Measurements from ENCODE around the gene ACSL3.

Gene ACSL3

GRCh38 chr2:222884805-222885424 lies 24.1 kb downstream of the ACSL3 start:
- peaks cover 12% of the 10 kb centered on the region for H3K36me3 Mint-ChIP-seq
- no peak overlapping the region for H3K27ac Mint-ChIP-seq
- no peaks in the 10 kb centered on the region for H3K9me3 Mint-ChIP-seq
- peaks cover 27% of the 10 kb centered on the region for H3K4me1 Mint-ChIP-seq
- no peaks in the 10 kb centered on the region for H3K27me3 Mint-ChIP-seq
- no peak overlapping the region for H3K4me3 Mint-ChIP-seq
- no peak for ATAC-seq

GRCh38 chr2:222887124-222887523 lies 26.3 kb downstream of the ACSL3 start:
- no peak overlapping the region for H3K27ac Mint-ChIP-seq
- H3K36me3 Mint-ChIP-seq: peaks cover 12% of the 10 kb centered on the region
- no peak overlapping the region for H3K4me3 Mint-ChIP-seq
- no peak for ATAC-seq
- no peaks in the 10 kb centered on the region for H3K27me3 Mint-ChIP-seq
- no peaks in the 10 kb centered on the region for H3K9me3 Mint-ChIP-seq
- peaks cover 33% of the 10 kb centered on the region for H3K4me1 Mint-ChIP-seq

GRCh38 chr2:222888716-222889115 lies 27.9 kb downstream of the ACSL3 start:
- H3K36me3 Mint-ChIP-seq: peaks cover 21% of the 10 kb centered on the region
- H3K9me3 Mint-ChIP-seq: no peaks in the 10 kb centered on the region
- H3K27me3 Mint-ChIP-seq: no peaks in the 10 kb centered on the region
- no peak for ATAC-seq
- no peak overlapping the region for H3K27ac Mint-ChIP-seq
- H3K4me3 Mint-ChIP-seq: no peak overlapping the region
- H3K4me1 Mint-ChIP-seq: peaks cover 29% of the 10 kb centered on the region

- Mint-ChIP-seq H3K9me3 (no peaks in the 10 kb centered on the region), H3K36me3 (peaks cover 24% of the 10 kb centered on the region), H3K4me3 (no peak overlapping the region), H3K27ac (no peak overlapping the region), H3K4me1 (peaks cover 29% of the 10 kb centered on the region), H3K27me3 (no peaks in the 10 kb centered on the region)
- ATAC-seq: no peak
These were observed 31.1 kb downstream of the ACSL3 start for GRCh38 chr2:222891890-222892289.

- peaks cover 29% of the 10 kb centered on the region for H3K4me1 Mint-ChIP-seq
- H3K27ac Mint-ChIP-seq: no peak overlapping the region
- H3K9me3 Mint-ChIP-seq: no peaks in the 10 kb centered on the region
- no peak for ATAC-seq
- peaks cover 24% of the 10 kb centered on the region for H3K36me3 Mint-ChIP-seq
- H3K27me3 Mint-ChIP-seq: no peaks in the 10 kb centered on the region
- H3K4me3 Mint-ChIP-seq: no peak overlapping the region
These were observed 31.5 kb downstream of the ACSL3 start for GRCh38 chr2:222892321-222892720.

GRCh38 chr2:222892761-222893160 lies 31.9 kb downstream of the ACSL3 start:
- Mint-ChIP-seq H3K4me3 (no peak overlapping the region), H3K9me3 (no peaks in the 10 kb centered on the region), H3K4me1 (peaks cover 30% of the 10 kb centered on the region), H3K36me3 (peaks cover 24% of the 10 kb centered on the region), H3K27ac (no peak overlapping the region), H3K27me3 (no peaks in the 10 kb centered on the region)
- ATAC-seq: no peak

- Mint-ChIP-seq H3K4me3 (no peak overlapping the region), H3K9me3 (no peaks in the 10 kb centered on the region), H3K27ac (no peak overlapping the region), H3K4me1 (peaks cover 40% of the 10 kb centered on the region), H3K27me3 (no peaks in the 10 kb centered on the region), H3K36me3 (peaks cover 24% of the 10 kb centered on the region)
- ATAC-seq: no peak
These were observed 32.9 kb downstream of the ACSL3 start for GRCh38 chr2:222893716-222894115.

GRCh38 chr2:222895144-222895543 lies 34.3 kb downstream of the ACSL3 start:
- peaks cover 34% of the 10 kb centered on the region for H3K4me1 Mint-ChIP-seq
- H3K27ac Mint-ChIP-seq: no peak overlapping the region
- no peak overlapping the region for H3K4me3 Mint-ChIP-seq
- H3K36me3 Mint-ChIP-seq: peaks cover 12% of the 10 kb centered on the region
- H3K27me3 Mint-ChIP-seq: no peaks in the 10 kb centered on the region
- ATAC-seq: no peak
- H3K9me3 Mint-ChIP-seq: no peaks in the 10 kb centered on the region

GRCh38 chr2:222897898-222898297 lies 37.1 kb downstream of the ACSL3 start:
- ATAC-seq: no peak
- H3K36me3 Mint-ChIP-seq: peaks cover 19% of the 10 kb centered on the region
- H3K4me1 Mint-ChIP-seq: peaks cover 38% of the 10 kb centered on the region
- no peaks in the 10 kb centered on the region for H3K9me3 Mint-ChIP-seq
- no peaks in the 10 kb centered on the region for H3K27me3 Mint-ChIP-seq
- H3K4me3 Mint-ChIP-seq: no peak overlapping the region
- H3K27ac Mint-ChIP-seq: peak overlapping the region; percentile 58

GRCh38 chr2:222899413-222900181 lies 38.8 kb downstream of the ACSL3 start:
- Mint-ChIP-seq H3K27me3 (no peaks in the 10 kb centered on the region), H3K9me3 (no peaks in the 10 kb centered on the region), H3K4me1 (peaks cover 30% of the 10 kb centered on the region), H3K4me3 (no peak overlapping the region), H3K27ac (no peak overlapping the region), H3K36me3 (peaks cover 8% of the 10 kb centered on the region)
- ATAC-seq: no peak

- ATAC-seq: no peak
- Mint-ChIP-seq H3K27me3 (no peaks in the 10 kb centered on the region), H3K4me3 (no peak overlapping the region), H3K9me3 (no peaks in the 10 kb centered on the region), H3K36me3 (peaks cover 8% of the 10 kb centered on the region), H3K27ac (no peak overlapping the region), H3K4me1 (peaks cover 22% of the 10 kb centered on the region)
These were observed 39.5 kb downstream of the ACSL3 start for GRCh38 chr2:222900354-222900753.

GRCh38 chr2:222902660-222903059 lies 41.8 kb downstream of the ACSL3 start:
- H3K27ac Mint-ChIP-seq: no peak overlapping the region
- peaks cover 33% of the 10 kb centered on the region for H3K4me1 Mint-ChIP-seq
- no peak for ATAC-seq
- H3K36me3 Mint-ChIP-seq: peaks cover 19% of the 10 kb centered on the region
- no peak overlapping the region for H3K4me3 Mint-ChIP-seq
- H3K27me3 Mint-ChIP-seq: no peaks in the 10 kb centered on the region
- no peaks in the 10 kb centered on the region for H3K9me3 Mint-ChIP-seq

- H3K27me3 Mint-ChIP-seq: no peaks in the 10 kb centered on the region
- H3K36me3 Mint-ChIP-seq: peaks cover 26% of the 10 kb centered on the region
- H3K4me3 Mint-ChIP-seq: no peak overlapping the region
- peak; percentile 57 for ATAC-seq
- H3K27ac Mint-ChIP-seq: no peak overlapping the region
- H3K4me1 Mint-ChIP-seq: peaks cover 25% of the 10 kb centered on the region
- no peaks in the 10 kb centered on the region for H3K9me3 Mint-ChIP-seq
These were observed 42.7 kb downstream of the ACSL3 start for GRCh38 chr2:222903234-222904220.

- Mint-ChIP-seq H3K4me3 (no peak overlapping the region), H3K9me3 (no peaks in the 10 kb centered on the region), H3K4me1 (peaks cover 23% of the 10 kb centered on the region), H3K36me3 (peaks cover 36% of the 10 kb centered on the region), H3K27ac (no peak overlapping the region), H3K27me3 (no peaks in the 10 kb centered on the region)
- ATAC-seq: no peak
These were observed 43.9 kb downstream of the ACSL3 start for GRCh38 chr2:222904557-222905258.

GRCh38 chr2:222907048-222907447 lies 46.2 kb downstream of the ACSL3 start:
- Mint-ChIP-seq H3K27me3 (no peaks in the 10 kb centered on the region), H3K36me3 (peaks cover 27% of the 10 kb centered on the region), H3K4me1 (peaks cover 22% of the 10 kb centered on the region), H3K4me3 (no peak overlapping the region), H3K27ac (no peak overlapping the region), H3K9me3 (no peaks in the 10 kb centered on the region)
- no peak for ATAC-seq
